PC-3 (cell line): ENCODE data around the gene NAA38.

ENCODE experiments used
- CTCF ChIP-seq: fragments of 300-600 bp; sonication (generic); conservative IDR thresholded peaks from 2 replicates; pipeline ENCODE4 v1.5.1; 2017; ENCODE audit warnings: antibody characterized with exemption, low read depth, mild to moderate bottlenecking, low read length
- EZH2 ChIP-seq: fragments of 300-600 bp; sonication (generic); IDR thresholded peaks from one replicate; pipeline ENCODE4 v1.6.1; 2017; ENCODE audit warnings: antibody characterized with exemption, mild to moderate bottlenecking, low read length; ENCODE audit not compliant: unreplicated experiment
- EZH2phosphoT487 ChIP-seq: fragments of 300-600 bp; sonication (generic); IDR thresholded peaks from 2 replicates; pipeline ENCODE4 v1.6.1; 2018; ENCODE audit warnings: mild to moderate bottlenecking, antibody characterized with exemption, low read length, borderline replicate concordance

GRCh38 chr17:7894866-7895265 is 37.5 kb upstream of the NAA38 start:
- TF ChIP-seq CTCF = no peak
- TF ChIP-seq EZH2 = no peak
- TF ChIP-seq EZH2phosphoT487 = no peak
